ENCODE data around the gene ADAT3.

The ADAT3 gene

GRCh38 chr19:1888385-1888784 is 16.8 kb upstream of the ADAT3 start:
- no peaks in the 10 kb centered on the region for H3K27me3 ChIP-seq (ENCODE audit: low read depth, low read length)
- no peak overlapping the region for H3K4me2 ChIP-seq (ENCODE audit: low read length)
- H2AFZ ChIP-seq (ENCODE audit: low read depth, low read length), result no peak overlapping the region
- H3K4me1 ChIP-seq (ENCODE audit: low read length), result peaks cover 13% of the 10 kb centered on the region
- no peaks in the 10 kb centered on the region for H3K36me3 ChIP-seq (replicated peaks; ENCODE audit: low read depth, low read length)
- H3K4me3 ChIP-seq (ENCODE audit: low read length), result no peak overlapping the region
- H3K79me2 ChIP-seq (ENCODE audit: low read length), result peaks cover 17% of the 10 kb centered on the region
- H4K20me1 ChIP-seq (ENCODE audit: insufficient read depth, low read length), result peaks cover 15% of the 10 kb centered on the region
- no peak overlapping the region for H3K27ac ChIP-seq (ENCODE audit: low read length)
- H3K9ac ChIP-seq (ENCODE audit: low read length), result no peak overlapping the region
- no peaks in the 10 kb centered on the region for H3K9me3 ChIP-seq (ENCODE audit: insufficient read depth, low read length)
- TF ChIP-seq EZH2phosphoT487 (IDR thresholded peaks at IDR 0.05; ENCODE audit: low read depth), result no peak
- TF ChIP-seq, protein P1, sequence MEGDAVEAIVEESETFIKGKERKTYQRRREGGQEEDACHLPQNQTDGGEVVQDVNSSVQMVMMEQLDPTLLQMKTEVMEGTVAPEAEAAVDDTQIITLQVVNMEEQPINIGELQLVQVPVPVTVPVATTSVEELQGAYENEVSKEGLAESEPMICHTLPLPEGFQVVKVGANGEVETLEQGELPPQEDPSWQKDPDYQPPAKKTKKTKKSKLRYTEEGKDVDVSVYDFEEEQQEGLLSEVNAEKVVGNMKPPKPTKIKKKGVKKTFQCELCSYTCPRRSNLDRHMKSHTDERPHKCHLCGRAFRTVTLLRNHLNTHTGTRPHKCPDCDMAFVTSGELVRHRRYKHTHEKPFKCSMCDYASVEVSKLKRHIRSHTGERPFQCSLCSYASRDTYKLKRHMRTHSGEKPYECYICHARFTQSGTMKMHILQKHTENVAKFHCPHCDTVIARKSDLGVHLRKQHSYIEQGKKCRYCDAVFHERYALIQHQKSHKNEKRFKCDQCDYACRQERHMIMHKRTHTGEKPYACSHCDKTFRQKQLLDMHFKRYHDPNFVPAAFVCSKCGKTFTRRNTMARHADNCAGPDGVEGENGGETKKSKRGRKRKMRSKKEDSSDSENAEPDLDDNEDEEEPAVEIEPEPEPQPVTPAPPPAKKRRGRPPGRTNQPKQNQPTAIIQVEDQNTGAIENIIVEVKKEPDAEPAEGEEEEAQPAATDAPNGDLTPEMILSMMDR (IDR thresholded peaks at IDR 0.05; ENCODE audit: low read depth, low read length), result no peak

DNA sequence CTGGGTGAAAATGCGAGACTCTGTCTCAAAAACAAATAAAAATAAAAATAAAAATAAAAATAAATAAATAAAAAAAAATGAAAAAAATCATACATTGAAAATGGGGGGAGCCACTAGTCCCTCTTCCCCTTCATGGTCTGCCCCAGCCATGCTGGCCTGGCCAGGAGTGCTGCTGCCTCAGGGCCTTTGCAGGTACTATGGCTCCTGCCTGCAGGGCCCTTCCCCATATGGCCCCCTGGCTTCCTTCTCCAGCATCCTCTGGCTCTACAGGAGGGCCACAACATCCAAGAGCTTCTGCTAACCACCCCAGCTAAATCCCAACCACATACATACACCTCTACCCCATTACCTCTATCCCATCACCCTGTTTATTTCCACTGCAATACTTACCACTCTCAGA is 15.3 kb upstream of the ADAT3 start:
- no peak overlapping the region for H3K4me3 ChIP-seq (ENCODE audit: low read length)
- H3K4me2 ChIP-seq (ENCODE audit: low read length), result no peak overlapping the region
- H3K27me3 ChIP-seq (ENCODE audit: low read depth, low read length), result no peaks in the 10 kb centered on the region
- peaks cover 3% of the 10 kb centered on the region; the same call in 1 of the 2 replicates for H3K4me1 ChIP-seq (ENCODE audit: low read length)
- H3K9ac ChIP-seq (ENCODE audit: low read length), result no peak overlapping the region
- H3K79me2 ChIP-seq (ENCODE audit: low read length), result peaks cover 2% of the 10 kb centered on the region
- peaks cover under 1% of the 10 kb centered on the region; the same call in 1 of the 2 replicates for H4K20me1 ChIP-seq (ENCODE audit: insufficient read depth, low read length)
- no peak overlapping the region for H3K27ac ChIP-seq (ENCODE audit: low read length)
- no peaks in the 10 kb centered on the region for H3K9me3 ChIP-seq (ENCODE audit: insufficient read depth, low read length)
- H2AFZ ChIP-seq (ENCODE audit: low read depth, low read length), result no peak overlapping the region
- no peaks in the 10 kb centered on the region for H3K36me3 ChIP-seq (replicated peaks; ENCODE audit: low read depth, low read length)
- no peak for TF ChIP-seq EZH2phosphoT487 (IDR thresholded peaks at IDR 0.05; ENCODE audit: low read depth)
- TF ChIP-seq, protein P1 (IDR thresholded peaks at IDR 0.05; ENCODE audit: low read depth, low read length), result no peak

DNA sequence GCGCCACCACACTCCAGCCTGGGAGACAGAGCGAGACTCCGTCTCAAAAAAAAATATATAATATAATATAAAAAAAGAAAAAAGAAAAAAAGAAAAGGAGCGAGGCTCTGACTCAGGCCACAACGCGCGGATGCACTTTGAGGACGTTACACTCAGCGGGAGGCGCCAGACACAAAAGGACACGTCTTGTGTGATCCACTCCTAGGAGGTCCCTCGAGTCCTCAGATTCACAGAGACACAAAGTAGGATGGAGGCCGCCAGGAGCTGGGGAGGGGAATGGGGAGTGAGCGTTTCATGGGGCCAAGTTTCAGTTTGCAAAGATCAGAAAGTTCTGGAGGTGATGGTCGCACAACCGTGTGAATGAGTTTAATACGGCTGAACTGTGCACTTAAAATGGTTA is 11.4 kb upstream of the ADAT3 start:
- H3K4me1 ChIP-seq (ENCODE audit: low read length), result peaks cover 18% of the 10 kb centered on the region
- H4K20me1 ChIP-seq (ENCODE audit: insufficient read depth, low read length), result no peaks in the 10 kb centered on the region
- no peaks in the 10 kb centered on the region for H3K9me3 ChIP-seq (ENCODE audit: insufficient read depth, low read length)
- no peak overlapping the region for H3K27ac ChIP-seq (ENCODE audit: low read length)
- H3K27me3 ChIP-seq (ENCODE audit: low read depth, low read length), result no peaks in the 10 kb centered on the region
- H3K4me3 ChIP-seq (ENCODE audit: low read length), result no peak overlapping the region
- no peak overlapping the region for H3K4me2 ChIP-seq (ENCODE audit: low read length)
- no peak overlapping the region for H3K9ac ChIP-seq (ENCODE audit: low read length)
- no peaks in the 10 kb centered on the region for H3K79me2 ChIP-seq (ENCODE audit: low read length)
- H2AFZ ChIP-seq (ENCODE audit: low read depth, low read length), result no peak overlapping the region
- H3K36me3 ChIP-seq (replicated peaks; ENCODE audit: low read depth, low read length), result no peaks in the 10 kb centered on the region
- TF ChIP-seq EZH2phosphoT487 (IDR thresholded peaks at IDR 0.05; ENCODE audit: low read depth), result no peak
- TF ChIP-seq, protein P1 (IDR thresholded peaks at IDR 0.05; ENCODE audit: low read depth, low read length), result no peak

GRCh38 chr19:1896508-1896907 is 8.7 kb upstream of the ADAT3 start:
- Histone ChIP-seq H4K20me1 (ENCODE audit: insufficient read depth, low read length) (no peaks in the 10 kb centered on the region), H3K79me2 (ENCODE audit: low read length) (no peaks in the 10 kb centered on the region), H3K36me3 (replicated peaks; ENCODE audit: low read depth, low read length) (no peaks in the 10 kb centered on the region), H3K27ac (ENCODE audit: low read length) (no peak overlapping the region), H3K4me1 (ENCODE audit: low read length) (peaks cover 18% of the 10 kb centered on the region), H3K9ac (ENCODE audit: low read length) (no peak overlapping the region), H3K9me3 (ENCODE audit: insufficient read depth, low read length) (no peaks in the 10 kb centered on the region), H3K4me3 (ENCODE audit: low read length) (peak overlapping the region; percentile 66), H3K4me2 (ENCODE audit: low read length) (peak overlapping the region; percentile 79; the same call in 1 of the 2 replicates), H2AFZ (ENCODE audit: low read depth, low read length) (no peak overlapping the region), H3K27me3 (ENCODE audit: low read depth, low read length) (no peaks in the 10 kb centered on the region)
- no peak for TF ChIP-seq EZH2phosphoT487 (IDR thresholded peaks at IDR 0.05; ENCODE audit: low read depth)
- TF ChIP-seq, protein P1 (IDR thresholded peaks at IDR 0.05; ENCODE audit: low read depth, low read length), result no peak
